K562 (cell line): ENCODE measurements around the gene HSD11B1. TPM values are rescaled to one million over a fixed set of nuclear protein-coding genes. Genes with fewer than 3 reads are reported as not detected.
A peak's percentile ranks its signal among the peaks of the same experiment; 100 is the strongest.

Experiments
- ARID2 ChIP-seq: fragments of 450-650 bp; IDR thresholded peaks from 2 replicates; pipeline ENCODE4 v1.6.1; 2017; ENCODE audit warnings: antibody characterized with exemption, mild to moderate bottlenecking
- ERF ChIP-seq: fragments of 450-650 bp; formaldehyde crosslinking; IDR thresholded peaks from 2 replicates; pipeline ENCODE4 v1.4.0; 2020; ENCODE audit warnings: mild to moderate bottlenecking, mixed read lengths
- ILF3 ChIP-seq: fragments of 450-650 bp; IDR thresholded peaks from 2 replicates; pipeline ENCODE4 v1.6.1; 2018; ENCODE audit warnings: antibody characterized with exemption, mild to moderate bottlenecking, moderate library complexity, borderline replicate concordance
- NEUROD1 ChIP-seq: fragments of 150-350 bp; IDR thresholded peaks from 2 replicates; pipeline ENCODE4 v1.6.1; 2014; ENCODE audit warnings: borderline replicate concordance, low read length, low read depth; ENCODE audit not compliant: partially characterized antibody
- OTX1 ChIP-seq: fragments of 450-650 bp; formaldehyde crosslinking; IDR thresholded peaks from 2 replicates; pipeline ENCODE4 v1.4.0; 2022; ENCODE audit warnings: mild to moderate bottlenecking
- SMAD1 ChIP-seq: fragments of 150-350 bp; IDR thresholded peaks from 2 replicates; pipeline ENCODE4 v1.6.1; 2014; ENCODE audit warnings: low read length, low read depth; ENCODE audit not compliant: partially characterized antibody
- SRSF9 ChIP-seq: fragments of 200-400 bp; formaldehyde crosslinking; IDR thresholded peaks from 2 replicates; pipeline ENCODE4 v1.6.1; 2017; ENCODE audit warnings: low read depth, low read length, borderline replicate concordance
- SUPT5H ChIP-seq: fragments of 450-650 bp; IDR thresholded peaks from 2 replicates; pipeline ENCODE4 v1.6.1; 2016
- TEAD4 ChIP-seq, 2 experiments: sonication (generic) in 1 of 2; formaldehyde crosslinking in 1 of 2; IDR thresholded peaks; 2 replicates each; pipeline versions ENCODE4 v1.6.1 to v1.8.0; 2012 to 2022; ENCODE audit warnings: borderline replicate concordance in 1 of 2, inconsistent platforms in 1 of 2, low read length in 1 of 2, mild to moderate bottlenecking in 1 of 2, missing genetic modification reagents in 1 of 2
- polyA plus RNA-seq, 8 experiments: library from polyadenylated mRNA; depleted of rRNA in 4 of 8; stranded (reverse) in 5 of 8; unstranded in 3 of 8; fragments of >200 nt; fragmentation: Nextera tagmentation in 2 of 8; fragmentation: Illumina TruSeq in 1 of 8; extraction: Ambion mirVana in 2 of 8; extraction: Trizol in 1 of 8; gene quantifications; 2 replicates each; pipeline versions ENCODE4 v1.2.1 to v1.2.3, GENCODE V29; 2011 to 2014; ENCODE audit warnings: inconsistent platforms in 1 of 8, missing spikeins in 1 of 8
- total RNA-seq, 7 experiments: library from RNA; depleted of rRNA in 6 of 7; stranded (reverse); fragments of >200 nt in 6 of 7; fragmentation: Illumina TruSeq in 2 of 7; extraction: Trizol in 2 of 7; gene quantifications; 2 replicates each; pipeline versions ENCODE4 v1.2.1 to v1.2.3, GENCODE V29; 2011 to 2021; ENCODE audit warnings: low replicate concordance in 1 of 7
- TF ChIP-seq, protein P1 (sequence below): fragments of 250-450 bp; sonication (Bioruptor Pico); IDR thresholded peaks from 2 replicates; pipeline ENCODE4 v1.4.0; 2020

Gene HSD11B1
- total and polyA plus RNA-seq, 9 of the 15 experiments (the other 6 are each of a cell fraction or from before 2014, with no cell fraction given), result 0.04 to 0.16 TPM; not detected in 7

DNA sequence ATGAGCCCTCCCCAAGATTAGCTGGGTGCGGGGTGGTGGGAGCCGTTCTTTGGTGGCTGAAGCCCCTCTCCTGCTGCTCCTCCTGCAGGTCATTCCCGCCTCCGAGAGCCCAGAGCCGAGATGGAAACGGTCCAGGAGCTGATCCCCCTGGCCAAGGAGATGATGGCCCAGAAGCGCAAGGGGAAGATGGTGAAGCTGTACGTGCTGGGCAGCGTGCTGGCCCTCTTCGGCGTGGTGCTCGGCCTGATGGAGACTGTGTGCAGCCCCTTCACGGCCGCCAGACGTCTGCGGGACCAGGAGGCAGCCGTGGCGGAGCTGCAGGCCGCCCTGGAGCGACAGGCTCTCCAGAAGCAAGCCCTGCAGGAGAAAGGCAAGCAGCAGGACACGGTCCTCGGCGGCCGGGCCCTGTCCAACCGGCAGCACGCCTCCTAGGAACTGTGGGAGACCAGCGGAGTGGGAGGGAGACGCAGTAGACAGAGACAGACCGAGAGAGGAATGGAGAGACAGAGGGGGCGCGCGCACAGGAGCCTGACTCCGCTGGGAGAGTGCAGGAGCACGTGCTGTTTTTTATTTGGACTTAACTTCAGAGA is 29.0 kb upstream of the HSD11B1 start (continued):
- TF ChIP-seq, protein P1, sequence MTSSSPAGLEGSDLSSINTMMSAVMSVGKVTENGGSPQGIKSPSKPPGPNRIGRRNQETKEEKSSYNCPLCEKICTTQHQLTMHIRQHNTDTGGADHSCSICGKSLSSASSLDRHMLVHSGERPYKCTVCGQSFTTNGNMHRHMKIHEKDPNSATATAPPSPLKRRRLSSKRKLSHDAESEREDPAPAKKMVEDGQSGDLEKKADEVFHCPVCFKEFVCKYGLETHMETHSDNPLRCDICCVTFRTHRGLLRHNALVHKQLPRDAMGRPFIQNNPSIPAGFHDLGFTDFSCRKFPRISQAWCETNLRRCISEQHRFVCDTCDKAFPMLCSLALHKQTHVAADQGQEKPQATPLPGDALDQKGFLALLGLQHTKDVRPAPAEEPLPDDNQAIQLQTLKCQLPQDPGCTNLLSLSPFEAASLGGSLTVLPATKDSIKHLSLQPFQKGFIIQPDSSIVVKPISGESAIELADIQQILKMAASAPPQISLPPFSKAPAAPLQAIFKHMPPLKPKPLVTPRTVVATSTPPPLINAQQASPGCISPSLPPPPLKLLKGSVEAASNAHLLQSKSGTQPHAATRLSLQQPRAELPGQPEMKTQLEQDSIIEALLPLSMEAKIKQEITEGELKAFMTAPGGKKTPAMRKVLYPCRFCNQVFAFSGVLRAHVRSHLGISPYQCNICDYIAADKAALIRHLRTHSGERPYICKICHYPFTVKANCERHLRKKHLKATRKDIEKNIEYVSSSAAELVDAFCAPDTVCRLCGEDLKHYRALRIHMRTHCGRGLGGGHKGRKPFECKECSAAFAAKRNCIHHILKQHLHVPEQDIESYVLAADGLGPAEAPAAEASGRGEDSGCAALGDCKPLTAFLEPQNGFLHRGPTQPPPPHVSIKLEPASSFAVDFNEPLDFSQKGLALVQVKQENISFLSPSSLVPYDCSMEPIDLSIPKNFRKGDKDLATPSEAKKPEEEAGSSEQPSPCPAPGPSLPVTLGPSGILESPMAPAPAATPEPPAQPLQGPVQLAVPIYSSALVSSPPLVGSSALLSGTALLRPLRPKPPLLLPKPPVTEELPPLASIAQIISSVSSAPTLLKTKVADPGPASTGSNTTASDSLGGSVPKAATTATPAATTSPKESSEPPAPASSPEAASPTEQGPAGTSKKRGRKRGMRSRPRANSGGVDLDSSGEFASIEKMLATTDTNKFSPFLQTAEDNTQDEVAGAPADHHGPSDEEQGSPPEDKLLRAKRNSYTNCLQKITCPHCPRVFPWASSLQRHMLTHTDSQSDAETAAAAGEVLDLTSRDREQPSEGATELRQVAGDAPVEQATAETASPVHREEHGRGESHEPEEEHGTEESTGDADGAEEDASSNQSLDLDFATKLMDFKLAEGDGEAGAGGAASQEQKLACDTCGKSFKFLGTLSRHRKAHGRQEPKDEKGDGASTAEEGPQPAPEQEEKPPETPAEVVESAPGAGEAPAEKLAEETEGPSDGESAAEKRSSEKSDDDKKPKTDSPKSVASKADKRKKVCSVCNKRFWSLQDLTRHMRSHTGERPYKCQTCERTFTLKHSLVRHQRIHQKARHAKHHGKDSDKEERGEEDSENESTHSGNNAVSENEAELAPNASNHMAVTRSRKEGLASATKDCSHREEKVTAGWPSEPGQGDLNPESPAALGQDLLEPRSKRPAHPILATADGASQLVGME, result 0 out of 2 replicates have a peak, but pooled peaks have one; percentile 32
- TF ChIP-seq OTX1 (CRISPR knock-in tag) (no peak), ILF3 (no peak), SUPT5H (no peak), ARID2 (no peak), ERF (peak; percentile 58), SRSF9 (no peak), SMAD1 (no peak), NEUROD1 (no peak), TEAD4 (IDR thresholded peaks at IDR 0.05; ENCODE audit: low read length) (0 out of 2 replicates have a peak, but pooled peaks have one; percentile 6), TEAD4 (CRISPR knock-in tag; IDR thresholded peaks at IDR 0.05; ENCODE audit: borderline replicate concordance) (no peak)
